H1 (cell line): Measurements from ENCODE around the gene RIMKLA. TPM values are rescaled to one million over a fixed set of nuclear protein-coding genes. Genes with fewer than 3 reads are reported as not detected.
A peak's percentile ranks its signal among the peaks of the same experiment; 100 is the strongest.

Source experiments
- CBX8 ChIP-seq: fragments of 300-800, 300-1000 bp; sonication (generic); IDR thresholded peaks from 2 replicates; pipeline ENCODE4 v1.7.1; 2016; ENCODE audit warnings: low read depth, low read length, borderline replicate concordance
- CHD2 ChIP-seq: IDR thresholded peaks from 2 replicates; pipeline ENCODE4 v1.6.1; 2012; ENCODE audit warnings: low read length, improper control_type of control experiment
- CHD7 ChIP-seq: fragments of 300-600 bp; sonication (generic); IDR thresholded peaks from 2 replicates; pipeline ENCODE4 v1.7.1; 2012; ENCODE audit warnings: low read length, moderate library complexity, mild to moderate bottlenecking, inconsistent platforms; ENCODE audit not compliant: insufficient replicate concordance
- JUN ChIP-seq: IDR thresholded peaks from 2 replicates; pipeline ENCODE4 v1.6.1; 2011; ENCODE audit warnings: low read depth, mild to moderate bottlenecking, improper control_type of control experiment, low read length
- KDM1A ChIP-seq: fragments of 200-600, 300-600 bp; sonication (generic); IDR thresholded peaks from 2 replicates; pipeline ENCODE4 v1.7.1; 2016; ENCODE audit warnings: mild to moderate bottlenecking, low read length, borderline replicate concordance
- KDM4A ChIP-seq: IDR thresholded peaks from one replicate; pipeline ENCODE4 v1.7.1; 2012; ENCODE audit warnings: low read depth, mild to moderate bottlenecking, moderate library complexity, low read length, inconsistent platforms; ENCODE audit not compliant: severe bottlenecking
- POLR2A ChIP-seq, 2 experiments: IDR thresholded peaks; 1 replicate in 1 of 2; 2 replicates in 1 of 2; pipeline ENCODE4 v1.6.1; 2011; ENCODE audit warnings: low read depth in 2 of 2, low read length in 2 of 2, mild to moderate bottlenecking in 2 of 2; ENCODE audit errors: control extremely low read depth in 1 of 2
- SP1 ChIP-seq: IDR thresholded peaks from 2 replicates; pipeline ENCODE4 v1.6.1; 2011; ENCODE audit warnings: low read depth, low read length
- SUZ12 ChIP-seq: fragments of 200-600 bp; sonication (generic); IDR thresholded peaks from 2 replicates; pipeline ENCODE4 v1.6.1; 2012; ENCODE audit warnings: mild to moderate bottlenecking, inconsistent platforms, low read length, moderate library complexity, mixed read lengths
- TAF1 ChIP-seq: IDR thresholded peaks from 2 replicates; pipeline ENCODE4 v1.6.1; 2011; ENCODE audit warnings: mild to moderate bottlenecking, low read depth, low read length
- polyA plus RNA-seq, 7 experiments: library from polyadenylated mRNA; depleted of rRNA in 3 of 7; stranded (reverse) in 5 of 7; unstranded in 2 of 7; fragments of >200 nt in 5 of 7; fragments of 200-250 nt in 2 of 7; gene quantifications; 1 replicate in 5 of 7; 2 replicates in 1 of 7; 4 replicates in 1 of 7; pipeline versions ENCODE4 v1.2.1 to v1.2.3, GENCODE V29; 2011 to 2013; ENCODE audit warnings: missing spikeins in 2 of 7, mixed read lengths in 2 of 7
- total RNA-seq: library from RNA; stranded (reverse); fragmentation: NEBNext Ultra II Directional; extraction: Animal tissue kit (Norgen Biotek cat#: 25700); gene quantifications from 2 replicates; pipeline ENCODE4 v1.2.1, GENCODE V29; 2021

Gene RIMKLA
- total and polyA plus RNA-seq, 2 of the 8 experiments (the other 6 are each of a cell fraction or from before 2014, with no cell fraction given), result 3.2 to 5.8 TPM

GRCh38 chr1:42462828-42463763, 82.5 kb downstream of the RIMKLA start, which contains the start of gene CCDC30 (continued):
- TF ChIP-seq CHD7 (no peak), CBX8 (no peak), SP1 (peak; percentile 95), KDM1A (no peak), CHD2 (peak; percentile 63; the same call in 1 of the 2 replicates), SUZ12 (no peak), TAF1 (0 out of 2 replicates have a peak, but pooled peaks have one; percentile 30), POLR2A (IDR thresholded peaks at IDR 0.05; ENCODE audit: control extremely low read depth in 1 of 2, low read depth in 2 of 2, low read length in 2 of 2) (peak in 1 of 2 experiments; percentile 39; a peak in 1 of 3 replicates), KDM4A (peak; percentile 80), JUN (no peak)
